GM12864 (cell line): ENCODE measurements around the gene PSMB2.

Experiments
- DNase-seq: peaks from one replicate; pipeline ENCODE4 v3.0.0-alpha.2; 2011; ENCODE audit warnings: low read depth
- H3K4me3 ChIP-seq: 2 replicates; pipeline ENCODE4 v1.5.1; 2011; ENCODE audit warnings: mild to moderate bottlenecking, low read depth, low read length, control low read depth
- TF ChIP-seq, protein P1 (sequence below): IDR thresholded peaks from 2 replicates; pipeline ENCODE4 v1.5.1; 2011; ENCODE audit warnings: low read depth, mild to moderate bottlenecking, moderate library complexity, low read length, control low read depth, inconsistent platforms; ENCODE audit errors: missing control alignments

Gene PSMB2

DNA sequence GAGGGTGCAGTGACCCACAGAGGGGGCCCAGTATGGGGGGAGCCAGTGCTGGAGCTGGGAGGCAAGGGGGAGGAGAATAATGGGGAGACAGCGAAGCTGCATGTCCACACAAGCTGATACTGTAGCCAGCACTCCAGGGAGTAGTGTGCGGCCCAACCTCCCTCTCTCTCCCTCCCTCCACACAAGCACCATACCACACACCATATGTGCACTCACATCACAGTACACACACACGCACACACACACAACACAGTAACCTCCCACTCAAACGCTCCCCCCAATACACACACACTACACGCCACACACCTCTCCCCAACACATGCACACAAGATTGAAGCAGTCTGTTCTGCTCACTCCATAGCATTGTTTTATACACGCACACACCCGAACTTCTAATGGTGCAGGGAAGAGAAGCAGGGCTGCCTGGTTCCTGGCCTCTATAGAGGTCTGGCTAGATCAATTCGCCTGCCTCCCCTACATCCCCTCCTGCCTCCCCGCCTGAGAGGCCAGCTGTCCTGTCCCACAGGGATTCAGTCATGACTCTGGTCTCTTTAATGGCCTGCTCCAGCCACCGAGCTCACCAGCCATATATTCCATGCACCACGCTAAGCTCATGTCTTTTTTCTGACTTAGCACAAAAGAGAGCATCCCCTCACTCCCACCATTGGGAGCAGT is 79.9 kb downstream of the PSMB2 start:
- no peak overlapping the region for H3K4me3 ChIP-seq
- TF ChIP-seq, protein P1, sequence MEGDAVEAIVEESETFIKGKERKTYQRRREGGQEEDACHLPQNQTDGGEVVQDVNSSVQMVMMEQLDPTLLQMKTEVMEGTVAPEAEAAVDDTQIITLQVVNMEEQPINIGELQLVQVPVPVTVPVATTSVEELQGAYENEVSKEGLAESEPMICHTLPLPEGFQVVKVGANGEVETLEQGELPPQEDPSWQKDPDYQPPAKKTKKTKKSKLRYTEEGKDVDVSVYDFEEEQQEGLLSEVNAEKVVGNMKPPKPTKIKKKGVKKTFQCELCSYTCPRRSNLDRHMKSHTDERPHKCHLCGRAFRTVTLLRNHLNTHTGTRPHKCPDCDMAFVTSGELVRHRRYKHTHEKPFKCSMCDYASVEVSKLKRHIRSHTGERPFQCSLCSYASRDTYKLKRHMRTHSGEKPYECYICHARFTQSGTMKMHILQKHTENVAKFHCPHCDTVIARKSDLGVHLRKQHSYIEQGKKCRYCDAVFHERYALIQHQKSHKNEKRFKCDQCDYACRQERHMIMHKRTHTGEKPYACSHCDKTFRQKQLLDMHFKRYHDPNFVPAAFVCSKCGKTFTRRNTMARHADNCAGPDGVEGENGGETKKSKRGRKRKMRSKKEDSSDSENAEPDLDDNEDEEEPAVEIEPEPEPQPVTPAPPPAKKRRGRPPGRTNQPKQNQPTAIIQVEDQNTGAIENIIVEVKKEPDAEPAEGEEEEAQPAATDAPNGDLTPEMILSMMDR, result no peak
- no peak for DNase-seq

DNA sequence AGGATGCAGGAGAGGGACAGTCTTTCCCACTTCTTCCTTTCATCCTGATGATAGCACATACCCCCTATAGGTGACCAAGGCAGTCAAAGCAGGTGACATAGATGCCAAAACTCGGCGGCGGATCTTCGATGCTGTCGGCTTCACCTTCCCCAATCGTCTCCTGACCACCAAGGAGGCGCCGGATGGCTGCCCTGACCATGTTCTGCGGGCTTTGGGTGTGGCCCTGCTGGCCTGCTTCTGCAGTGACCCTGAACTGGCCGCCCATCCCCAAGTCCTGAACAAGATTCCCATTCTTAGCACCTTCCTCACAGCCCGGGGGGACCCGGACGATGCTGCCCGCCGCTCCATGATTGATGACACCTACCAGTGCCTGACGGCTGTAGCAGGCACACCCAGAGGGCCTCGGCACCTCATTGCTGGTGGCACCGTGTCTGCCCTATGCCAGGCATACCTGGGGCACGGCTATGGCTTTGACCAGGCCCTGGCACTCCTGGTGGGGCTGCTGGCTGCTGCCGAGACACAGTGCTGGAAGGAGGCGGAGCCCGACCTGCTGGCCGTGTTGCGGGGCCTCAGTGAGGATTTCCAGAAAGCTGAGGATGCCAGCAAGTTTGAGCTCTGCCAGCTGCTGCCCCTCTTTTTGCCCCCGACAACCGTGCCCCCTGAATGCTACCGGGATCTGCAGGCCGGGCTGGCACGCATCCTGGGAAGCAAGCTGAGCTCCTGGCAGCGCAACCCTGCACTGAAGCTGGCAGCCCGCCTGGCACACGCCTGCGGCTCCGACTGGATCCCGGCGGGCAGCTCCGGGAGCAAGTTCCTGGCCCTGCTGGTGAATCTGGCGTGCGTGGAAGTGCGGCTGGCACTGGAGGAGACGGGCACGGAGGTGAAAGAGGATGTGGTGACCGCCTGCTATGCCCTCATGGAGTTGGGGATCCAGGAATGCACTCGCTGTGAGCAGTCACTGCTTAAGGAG is 80.8 kb downstream of the PSMB2 start:
- no peak for DNase-seq
- TF ChIP-seq, protein P1, result no peak
- H3K4me3 ChIP-seq, result no peak overlapping the region

DNA sequence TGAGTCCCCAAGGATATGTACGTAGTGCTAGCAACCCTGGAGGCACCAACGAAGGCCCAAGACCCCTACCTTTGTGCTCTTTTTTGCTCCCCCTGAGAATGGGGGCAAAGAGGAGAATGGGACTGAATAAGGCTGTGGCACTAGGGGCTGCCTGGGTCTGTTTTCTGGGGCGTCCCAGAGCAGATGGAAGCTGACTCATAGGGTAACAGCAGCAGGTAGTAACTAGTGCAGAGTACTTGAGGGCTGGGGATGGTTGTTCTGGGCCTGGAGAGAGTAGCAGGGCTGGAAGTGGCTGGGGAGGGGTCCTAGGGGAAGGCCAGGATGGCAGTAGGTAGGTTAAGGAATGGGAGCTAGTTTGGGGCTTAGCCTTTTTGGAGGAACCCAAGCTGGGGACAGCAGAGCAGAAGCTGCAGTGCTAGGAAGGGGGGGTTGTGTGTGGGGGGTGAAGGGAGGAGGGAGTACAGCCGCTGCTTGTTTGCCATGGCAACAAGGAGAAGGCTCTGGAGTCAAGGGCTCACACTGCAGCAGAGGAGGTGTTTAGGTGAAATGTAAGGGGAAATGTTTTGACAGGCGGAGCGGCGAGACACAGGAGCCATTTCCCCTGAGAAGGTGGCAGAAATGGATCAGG is 81.9 kb downstream of the PSMB2 start:
- DNase-seq, result no peak
- TF ChIP-seq, protein P1, result no peak
- no peak overlapping the region for H3K4me3 ChIP-seq

DNA sequence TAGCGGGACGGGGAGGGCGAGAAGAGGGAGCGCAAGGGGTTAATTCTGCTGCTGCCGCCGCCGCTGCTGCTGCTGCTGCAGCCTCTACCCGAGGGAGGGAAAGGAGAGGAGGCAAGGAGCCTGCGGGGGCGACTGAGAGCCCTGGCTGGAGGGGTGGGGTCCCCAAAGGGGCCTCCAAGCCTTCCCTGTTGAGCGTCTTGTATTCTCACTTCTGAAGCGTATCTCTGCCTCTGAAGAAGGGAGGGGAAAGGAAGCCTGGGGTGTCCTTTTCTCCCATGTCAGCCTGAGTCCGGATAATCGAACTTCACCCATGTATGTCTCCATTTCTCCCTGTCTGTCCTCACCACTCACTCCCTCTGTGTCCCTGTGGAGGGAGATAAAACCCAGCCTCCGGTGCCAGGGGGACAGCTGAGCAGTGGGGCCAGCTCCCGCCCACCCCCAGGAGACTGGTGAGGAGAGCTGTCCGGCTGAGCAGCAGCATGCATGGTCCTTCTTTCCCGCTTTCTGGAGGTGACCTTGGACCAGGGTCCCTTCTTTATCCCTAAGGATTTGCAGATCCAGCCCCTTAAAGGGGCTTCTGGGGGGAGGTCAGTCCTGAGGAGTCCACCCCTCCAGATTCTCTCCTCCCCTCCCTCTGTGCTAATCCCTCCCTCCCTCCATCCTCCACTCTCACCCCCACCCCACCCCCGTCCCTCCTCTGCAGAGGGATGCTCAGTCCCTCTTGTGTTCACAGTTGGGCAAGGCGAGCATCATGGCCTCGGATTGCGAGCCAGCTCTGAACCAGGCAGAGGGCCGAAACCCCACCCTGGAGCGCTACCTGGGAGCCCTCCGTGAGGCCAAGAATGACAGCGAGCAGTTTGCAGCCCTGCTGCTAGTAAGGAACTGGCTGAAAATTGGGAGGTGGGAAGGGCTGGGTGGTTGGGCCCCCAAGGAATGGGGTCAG is 82.7 kb downstream of the PSMB2 start:
- TF ChIP-seq, protein P1, result no peak
- H3K4me3 ChIP-seq, result peak overlapping the region; percentile 91
- no peak for DNase-seq

DNA sequence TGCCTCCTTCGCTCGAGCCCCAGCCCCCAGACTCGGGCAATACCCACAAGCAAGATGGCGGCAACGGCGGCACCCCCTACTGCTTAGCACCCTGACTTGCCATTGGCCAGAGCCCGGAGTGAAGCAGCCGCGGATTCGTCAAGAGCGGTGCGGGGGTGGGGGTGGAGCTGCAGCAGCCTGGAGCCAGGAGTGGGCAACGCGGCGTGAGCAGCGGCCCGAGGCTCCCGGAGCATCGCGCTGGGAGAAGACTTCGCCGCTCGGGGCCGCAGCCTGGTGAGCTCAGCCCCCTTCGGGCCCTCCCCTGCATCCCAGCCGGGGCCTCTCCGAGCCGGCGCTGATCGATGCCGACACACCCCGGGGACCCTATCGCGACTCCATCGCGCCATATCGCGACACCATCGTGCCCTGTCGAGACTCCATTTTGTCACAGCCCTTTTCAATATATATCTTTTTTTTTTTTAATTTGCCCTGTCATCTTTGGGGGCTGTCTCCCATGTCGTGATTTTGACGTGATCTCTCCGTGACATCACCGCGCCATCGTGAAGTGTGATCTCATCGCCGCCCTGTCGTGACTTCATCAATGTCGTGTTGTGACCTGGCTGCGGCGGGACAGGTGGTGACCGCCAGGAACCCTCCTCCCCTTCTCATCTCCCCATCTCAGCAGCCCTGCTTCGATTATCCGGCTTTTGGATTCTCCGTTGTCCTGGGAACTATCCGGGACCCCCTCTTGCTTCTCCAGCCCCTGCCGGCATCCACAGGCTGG is 83.5 kb downstream of the PSMB2 start, which contains the start of gene NCDN:
Gene NCDN (plus strand): TSS at position 189 of the 763 bp plus-strand sequence. CDS start 392 bp downstream, at position 581.
- H3K4me3 ChIP-seq, result peak within 1 kb of the TSS; percentile 91
- TF ChIP-seq, protein P1, result no peak
- peak; percentile 94 for DNase-seq

DNA sequence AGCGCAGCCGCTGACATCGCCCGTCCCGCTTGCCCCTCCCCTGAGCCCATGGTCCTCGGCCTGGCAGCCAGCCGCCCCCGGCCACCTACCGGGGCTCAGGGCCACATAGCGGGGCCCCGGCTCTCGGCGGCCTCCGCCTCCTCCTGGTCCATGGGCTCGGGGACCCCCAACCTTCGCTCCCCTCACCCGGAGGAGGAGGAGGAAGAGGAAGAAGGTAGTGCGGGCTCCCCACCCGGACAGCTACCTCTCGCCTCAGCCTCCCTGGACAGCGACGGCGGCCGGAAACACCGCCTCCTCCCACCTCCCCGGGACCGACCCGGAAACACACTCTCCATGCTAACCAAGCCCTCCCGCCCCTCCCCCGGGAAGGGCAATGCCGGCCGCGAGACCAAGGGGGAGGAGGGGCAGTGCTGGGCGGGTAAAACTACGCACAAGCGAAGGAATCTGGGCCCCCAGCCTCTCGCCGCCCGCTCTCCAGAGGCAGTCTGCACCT is 84.2 kb downstream of the PSMB2 start, which contains the start of gene KIAA0319L:
Gene KIAA0319L (minus strand): TSS at position 286 of the 493 bp plus-strand sequence. CDS start 2,912 bp downstream, outside the sequence.
- peak within 1 kb of the TSS; percentile 91 for H3K4me3 ChIP-seq
- TF ChIP-seq, protein P1, result no peak
- DNase-seq, result no peak
